NCI-H2196 (cell line): ENCODE data around the gene INSL3.
A peak's percentile ranks its signal among the peaks of the same experiment; 100 is the strongest.
"Not testable (repeated sequence)": the region's sequence is repeated elsewhere in the genome, so short reads cannot be mapped to it uniquely, and the experiment has no call there.

ENCODE experiments used
- DNase-seq: peaks from one replicate; lab custom pipeline; 2025; ENCODE audit not compliant: unreplicated experiment; lab: John Stamatoyannopoulos, UW

INSL3 gene

GRCh38 chr19:17790059-17790780 is 31.1 kb downstream of the INSL3 start:
- no peak for DNase-seq

- DNase-seq = no peak
Observed at GRCh38 chr19:17788632-17789031, 32.7 kb downstream of the INSL3 start.

GRCh38 chr19:17787274-17787913 is 33.9 kb downstream of the INSL3 start:
- no peak for DNase-seq

GRCh38 chr19:17784201-17785008 is 36.9 kb downstream of the INSL3 start:
- peak; percentile 76 for DNase-seq

GRCh38 chr19:17783721-17784120 is 37.6 kb downstream of the INSL3 start:
- DNase-seq = not testable (repeated sequence)

- no peak for DNase-seq
Observed at GRCh38 chr19:17780781-17781180, 40.5 kb downstream of the INSL3 start.

- peak; percentile 46 for DNase-seq
Observed at GRCh38 chr19:17778968-17779929, 42.1 kb downstream of the INSL3 start.

- DNase-seq = peak; percentile 71
Observed at GRCh38 chr19:17778251-17778967, 42.9 kb downstream of the INSL3 start.

GRCh38 chr19:17777840-17778239 is 43.5 kb downstream of the INSL3 start:
- DNase-seq = not testable (repeated sequence)

GRCh38 chr19:17775991-17776803 is 45.1 kb downstream of the INSL3 start:
- no peak for DNase-seq

- DNase-seq = peak; percentile 42
Observed at GRCh38 chr19:17775245-17775927, 45.9 kb downstream of the INSL3 start.

GRCh38 chr19:17772172-17772571 is 49.1 kb downstream of the INSL3 start:
- DNase-seq = no peak

- no peak for DNase-seq
Observed at GRCh38 chr19:17770613-17771012, 50.7 kb downstream of the INSL3 start.

- no peak for DNase-seq
Observed at GRCh38 chr19:17767559-17767958, 53.8 kb downstream of the INSL3 start.

- peak; percentile 87 for DNase-seq
Observed at GRCh38 chr19:17766543-17767131, 54.7 kb downstream of the INSL3 start.
